ENCODE results near the gene PPP1R26. TPM values are rescaled to one million over a fixed set of nuclear protein-coding genes. Genes with fewer than 3 reads are reported as not detected.

PPP1R26 gene
- total RNA-seq, 1 donor from 2014 or later = 50.2 TPM

GRCh38 chr9:135515083-135515951, 35.7 kb downstream of the PPP1R26 start:
- H3K4me1 Mint-ChIP-seq (ENCODE audit: low read depth) = no peaks in the 10 kb centered on the region
- no peaks in the 10 kb centered on the region for H3K36me3 Mint-ChIP-seq (ENCODE audit: insufficient read depth)
- H3K9me3 Mint-ChIP-seq (ENCODE audit: low read depth) = peaks cover 5% of the 10 kb centered on the region
- peaks cover 12% of the 10 kb centered on the region for H3K27me3 Mint-ChIP-seq
- H3K27ac Mint-ChIP-seq = no peak overlapping the region
- no peak for TF ChIP-seq CTCF (IDR thresholded peaks at IDR 0.05; ENCODE audit: unreplicated experiment)
- H3K4me3 Mint-ChIP-seq (ENCODE audit: low read depth) = no peak overlapping the region
- no peak for DNase-seq (ENCODE audit: low spot score, unreplicated experiment)

DNA sequence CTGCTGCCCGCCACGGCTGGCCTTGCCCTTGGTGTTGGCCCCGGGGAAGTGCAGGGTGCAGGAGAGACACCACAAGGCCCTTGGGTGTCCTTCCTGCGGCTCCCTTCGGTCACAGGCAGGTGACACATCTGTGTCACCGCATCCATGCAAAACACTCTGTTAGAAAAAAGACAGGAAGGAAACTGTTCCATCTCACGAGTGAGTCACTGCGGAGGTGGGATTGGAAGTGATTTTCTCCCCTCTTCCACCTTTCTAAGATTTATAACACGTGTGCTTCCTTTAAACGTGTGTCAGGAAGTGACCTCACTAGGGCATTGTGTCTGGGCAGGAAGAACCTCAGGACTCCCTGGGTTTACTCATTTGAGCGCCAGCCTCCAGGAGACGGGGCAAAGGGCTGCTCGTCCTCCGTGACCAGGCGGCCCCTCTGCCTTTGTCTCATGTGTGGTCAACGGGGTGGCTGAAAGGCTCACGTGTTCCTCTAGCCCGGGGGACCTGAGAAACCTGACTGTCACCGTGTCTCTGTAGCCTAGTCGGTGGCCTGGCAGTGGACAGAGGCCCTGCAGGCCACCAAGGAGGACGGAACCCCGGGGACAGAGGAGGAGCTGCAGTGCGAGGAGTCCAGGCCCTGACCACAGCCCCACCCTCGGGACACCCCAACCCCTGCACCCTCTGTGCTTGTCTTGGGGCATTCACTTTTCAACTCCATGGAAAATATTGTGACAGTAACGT, 36.7 kb downstream of the PPP1R26 start:
- no peak for DNase-seq (ENCODE audit: low spot score, unreplicated experiment)
- Mint-ChIP-seq H3K36me3 (ENCODE audit: insufficient read depth) (no peaks in the 10 kb centered on the region), H3K27ac (no peak overlapping the region), H3K9me3 (ENCODE audit: low read depth) (peaks cover 5% of the 10 kb centered on the region), H3K4me1 (ENCODE audit: low read depth) (no peaks in the 10 kb centered on the region), H3K4me3 (ENCODE audit: low read depth) (no peak overlapping the region), H3K27me3 (peaks cover 15% of the 10 kb centered on the region)
- no peak for TF ChIP-seq CTCF (IDR thresholded peaks at IDR 0.05; ENCODE audit: unreplicated experiment)

GRCh38 chr9:135517407-135517822, 37.8 kb downstream of the PPP1R26 start:
- H3K27me3 Mint-ChIP-seq = peaks cover 14% of the 10 kb centered on the region
- peaks cover 5% of the 10 kb centered on the region for H3K9me3 Mint-ChIP-seq (ENCODE audit: low read depth)
- no peak overlapping the region for H3K27ac Mint-ChIP-seq
- no peak for DNase-seq (ENCODE audit: low spot score, unreplicated experiment)
- no peak for TF ChIP-seq CTCF (IDR thresholded peaks at IDR 0.05; ENCODE audit: unreplicated experiment)
- no peaks in the 10 kb centered on the region for H3K36me3 Mint-ChIP-seq (ENCODE audit: insufficient read depth)
- H3K4me1 Mint-ChIP-seq (ENCODE audit: low read depth) = no peaks in the 10 kb centered on the region
- H3K4me3 Mint-ChIP-seq (ENCODE audit: low read depth) = no peak overlapping the region

DNA sequence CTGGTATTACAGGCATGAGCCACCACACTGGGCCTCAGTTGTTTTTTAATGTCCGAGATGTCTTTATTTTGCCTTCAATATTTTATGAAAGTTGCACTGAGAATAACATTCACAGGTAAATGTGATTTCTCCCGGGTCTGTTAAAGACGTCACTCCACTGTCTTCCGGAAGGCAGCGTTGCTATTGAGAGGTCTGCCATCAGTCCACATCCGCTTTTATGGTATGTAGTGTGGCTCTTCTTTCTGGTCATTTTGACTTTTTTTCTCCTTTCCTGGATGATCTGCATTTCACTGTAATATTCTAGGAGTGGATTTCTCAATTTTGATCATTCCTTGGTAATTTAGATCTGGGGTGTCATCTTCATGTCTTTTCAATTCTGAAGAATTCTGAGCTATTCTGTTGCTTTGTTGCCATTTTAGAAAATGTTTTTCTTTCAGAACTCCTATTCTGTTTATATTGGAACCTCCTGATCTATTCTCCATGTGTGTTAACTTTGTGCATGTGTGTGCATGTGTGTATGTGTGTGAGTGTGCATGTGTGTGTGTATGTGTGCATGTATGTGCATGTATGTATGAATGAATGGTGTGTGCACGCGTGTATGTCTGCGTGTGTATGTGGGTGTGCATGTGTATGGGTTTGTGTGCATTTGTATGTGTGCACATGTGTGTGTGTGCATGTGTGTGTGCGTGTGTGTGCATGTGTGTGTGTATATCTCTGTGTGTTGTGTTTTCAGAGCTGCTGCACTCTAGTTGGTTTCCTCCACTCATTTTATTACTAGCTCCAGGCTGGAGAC, 39.8 kb downstream of the PPP1R26 start:
- Mint-ChIP-seq H3K27me3 (peaks cover 10% of the 10 kb centered on the region), H3K36me3 (ENCODE audit: insufficient read depth) (no peaks in the 10 kb centered on the region), H3K9me3 (ENCODE audit: low read depth) (peaks cover 5% of the 10 kb centered on the region), H3K4me1 (ENCODE audit: low read depth) (no peaks in the 10 kb centered on the region), H3K27ac (no peak overlapping the region), H3K4me3 (ENCODE audit: low read depth) (no peak overlapping the region)
- TF ChIP-seq CTCF (IDR thresholded peaks at IDR 0.05; ENCODE audit: unreplicated experiment) = no peak
- DNase-seq (ENCODE audit: low spot score, unreplicated experiment) = no peak

All from progenitor cell of endocrine pancreas (in vitro differentiated cells).